Mesenteric fat pad (tissue), 1 donor: ENCODE measurements around the gene USP17L18. TPM values are rescaled to one million over a fixed set of nuclear protein-coding genes. Genes with fewer than 3 reads are reported as not detected.
"Not testable (repeated sequence)": the region's sequence is repeated elsewhere in the genome, so short reads cannot be mapped to it uniquely, and the experiment has no call there.

Source experiments
- DNase-seq: peaks from one replicate; pipeline ENCODE4 v3.0.0-alpha.2; 2020; ENCODE audit warnings: low spot score
- long read RNA-seq: library from polyadenylated mRNA; unstranded; transcript quantifications from one replicate; pipeline ENCODE4 v2.0.0, GENCODE V29; 2020
- total RNA-seq: library from RNA; stranded (reverse); fragmentation: NEBNext Ultra II Directional; extraction: Animal tissue kit (Norgen Biotek cat#: 25700); gene quantifications from one replicate; pipeline ENCODE4 v1.2.1, GENCODE V29; 2021
- donor health status: DM: yes; HTN: yes; CAD: no.

The USP17L18 gene, protein sequence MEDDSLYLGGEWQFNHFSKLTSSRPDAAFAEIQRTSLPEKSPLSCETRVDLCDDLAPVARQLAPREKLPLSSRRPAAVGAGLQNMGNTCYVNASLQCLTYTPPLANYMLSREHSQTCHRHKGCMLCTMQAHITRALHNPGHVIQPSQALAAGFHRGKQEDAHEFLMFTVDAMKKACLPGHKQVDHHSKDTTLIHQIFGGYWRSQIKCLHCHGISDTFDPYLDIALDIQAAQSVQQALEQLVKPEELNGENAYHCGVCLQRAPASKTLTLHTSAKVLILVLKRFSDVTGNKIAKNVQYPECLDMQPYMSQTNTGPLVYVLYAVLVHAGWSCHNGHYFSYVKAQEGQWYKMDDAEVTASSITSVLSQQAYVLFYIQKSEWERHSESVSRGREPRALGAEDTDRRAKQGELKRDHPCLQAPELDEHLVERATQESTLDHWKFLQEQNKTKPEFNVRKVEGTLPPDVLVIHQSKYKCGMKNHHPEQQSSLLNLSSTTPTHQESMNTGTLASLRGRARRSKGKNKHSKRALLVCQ
- total RNA-seq: not detected
- long read RNA-seq: 0 reads

DNA sequence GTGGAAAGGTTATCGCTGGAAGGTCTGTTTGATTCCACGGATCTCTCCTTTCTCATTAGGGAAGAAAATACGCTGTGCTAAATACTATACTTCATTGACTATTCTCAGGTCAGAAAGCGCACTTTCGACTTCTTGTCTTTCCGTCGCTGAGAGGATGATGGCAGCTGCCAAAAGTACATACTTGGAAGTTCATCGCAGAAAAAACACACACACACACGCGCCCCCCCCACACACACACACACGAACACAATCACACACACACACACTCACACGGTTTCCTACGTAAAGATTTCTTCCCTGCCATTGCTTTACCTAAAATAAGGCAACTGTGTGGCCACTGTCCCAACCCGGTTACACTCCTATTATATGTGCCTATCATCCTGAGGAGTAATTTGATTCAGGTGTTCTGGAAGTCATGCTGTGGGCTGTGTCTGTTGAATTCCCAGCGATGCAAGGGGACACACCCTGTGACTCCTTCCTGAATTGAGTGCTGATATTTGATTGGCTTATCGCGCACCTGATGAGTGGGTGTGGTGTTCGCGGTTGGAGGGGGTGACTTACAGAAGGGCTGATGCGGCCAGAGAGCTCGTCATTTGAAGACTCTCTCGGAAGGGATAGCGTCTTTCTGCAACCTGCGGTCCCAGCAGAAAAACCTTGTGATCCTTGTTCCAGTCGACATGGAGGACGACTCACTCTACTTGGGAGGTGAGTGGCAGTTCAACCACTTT is at the start of gene USP17L18:
TSS of gene USP17L18 (plus strand) at position 678 of the 728 bp plus-strand sequence. CDS start at position 678, 0 bp downstream.
- DNase-seq: peak; percentile 80

DNA sequence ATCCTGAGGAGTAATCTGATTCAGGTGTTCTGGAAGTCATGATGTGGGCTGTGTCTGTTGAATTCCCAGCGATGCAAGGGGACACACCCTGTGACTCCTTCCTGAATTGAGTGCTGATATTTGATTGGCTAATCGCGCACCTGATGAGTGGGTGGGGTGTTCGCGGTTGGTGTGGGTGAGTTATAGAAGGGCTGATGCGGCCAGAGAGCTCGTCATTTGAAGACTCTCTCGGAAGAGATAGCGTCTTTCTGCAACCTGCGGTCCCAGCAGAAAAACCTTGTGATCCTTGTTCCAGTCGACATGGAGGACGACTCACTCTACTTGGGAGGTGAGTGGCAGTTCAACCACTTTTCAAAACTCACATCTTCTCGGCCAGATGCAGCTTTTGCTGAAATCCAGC is 38.1 kb upstream of the USP17L18 start, which contains the start of gene USP17L10:
TSS of gene USP17L10 (plus strand) at position 301 of the 400 bp plus-strand sequence. CDS start at position 301, 0 bp downstream.
- DNase-seq: not testable (repeated sequence)

DNA sequence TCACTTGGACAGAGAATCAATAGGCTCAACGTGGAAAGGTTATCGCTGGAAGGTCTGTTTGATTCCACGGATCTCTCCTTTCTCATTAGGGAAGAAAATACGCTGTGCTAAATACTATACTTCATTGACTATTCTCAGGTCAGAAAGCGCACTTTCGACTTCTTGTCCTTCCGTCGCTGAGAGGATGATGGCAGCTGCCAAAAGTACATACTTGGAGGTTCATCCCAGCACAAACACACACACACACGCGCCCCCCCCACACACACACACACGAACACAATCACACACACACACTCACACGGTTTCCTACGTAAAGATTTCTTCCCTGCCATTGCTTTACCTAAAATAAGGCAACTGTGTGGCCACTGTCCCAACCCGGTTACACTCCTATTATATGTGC is 33.7 kb upstream of the USP17L18 start:
- DNase-seq: peak; percentile 81

DNA sequence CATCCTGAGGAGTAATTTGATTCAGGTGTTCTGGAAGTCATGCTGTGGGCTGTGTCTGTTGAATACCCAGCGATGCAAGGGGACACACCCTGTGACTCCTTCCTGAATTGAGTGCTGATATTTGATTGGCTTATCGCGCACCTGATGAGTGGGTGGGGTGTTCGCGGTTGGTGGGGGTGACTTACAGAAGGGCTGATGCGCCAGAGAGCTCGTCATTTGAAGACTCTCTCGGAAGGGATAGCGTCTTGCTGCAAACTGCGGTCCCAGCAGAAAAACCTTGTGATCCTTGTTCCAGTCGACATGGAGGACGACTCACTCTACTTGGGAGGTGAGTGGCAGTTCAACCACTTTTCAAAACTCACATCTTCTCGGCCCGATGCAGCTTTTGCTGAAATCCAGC is 33.3 kb upstream of the USP17L18 start, which contains the start of gene USP17L11:
TSS of gene USP17L11 (plus strand) at position 301 of the 400 bp plus-strand sequence. CDS start at position 301, 0 bp downstream.
- not testable (repeated sequence) for DNase-seq

DNA sequence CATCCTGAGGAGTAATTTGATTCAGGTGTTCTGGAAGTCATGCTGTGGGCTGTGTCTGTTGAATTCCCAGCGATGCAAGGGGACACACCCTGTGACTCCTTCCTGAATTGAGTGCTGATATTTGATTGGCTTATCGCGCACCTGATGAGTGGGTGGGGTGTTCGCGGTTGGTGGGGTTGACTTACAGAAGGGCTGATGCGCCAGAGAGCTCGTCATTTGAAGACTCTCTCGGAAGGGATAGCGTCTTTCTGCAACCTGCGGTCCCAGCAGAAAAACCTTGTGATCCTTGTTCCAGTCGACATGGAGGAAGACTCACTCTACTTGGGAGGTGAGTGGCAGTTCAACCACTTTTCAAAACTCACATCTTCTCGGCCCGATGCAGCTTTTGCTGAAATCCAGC is 28.6 kb upstream of the USP17L18 start, which contains the start of gene USP17L12:
TSS of gene USP17L12 (plus strand) at position 301 of the 400 bp plus-strand sequence. CDS start at position 301, 0 bp downstream.
- not testable (repeated sequence) for DNase-seq

DNA sequence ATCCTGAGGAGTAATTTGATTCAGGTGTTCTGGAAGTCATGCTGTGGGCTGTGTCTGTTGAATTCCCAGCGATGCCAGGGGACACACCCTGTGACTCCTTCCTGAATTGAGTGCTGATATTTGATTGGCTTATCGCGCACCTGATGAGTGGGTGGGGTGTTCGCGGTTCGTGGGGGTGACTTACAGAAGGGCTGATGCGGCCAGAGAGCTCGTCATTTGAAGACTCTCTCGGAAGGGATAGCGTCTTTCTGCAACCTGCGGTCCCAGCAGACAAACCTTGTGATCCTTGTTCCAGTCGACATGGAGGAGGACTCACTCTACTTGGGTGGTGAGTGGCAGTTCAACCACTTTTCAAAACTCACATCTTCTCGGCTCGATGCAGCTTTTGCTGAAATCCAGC is 23.8 kb upstream of the USP17L18 start, which contains the start of gene USP17L13:
TSS of gene USP17L13 (plus strand) at position 301 of the 400 bp plus-strand sequence. CDS start at position 301, 0 bp downstream.
- not testable (repeated sequence) for DNase-seq

DNA sequence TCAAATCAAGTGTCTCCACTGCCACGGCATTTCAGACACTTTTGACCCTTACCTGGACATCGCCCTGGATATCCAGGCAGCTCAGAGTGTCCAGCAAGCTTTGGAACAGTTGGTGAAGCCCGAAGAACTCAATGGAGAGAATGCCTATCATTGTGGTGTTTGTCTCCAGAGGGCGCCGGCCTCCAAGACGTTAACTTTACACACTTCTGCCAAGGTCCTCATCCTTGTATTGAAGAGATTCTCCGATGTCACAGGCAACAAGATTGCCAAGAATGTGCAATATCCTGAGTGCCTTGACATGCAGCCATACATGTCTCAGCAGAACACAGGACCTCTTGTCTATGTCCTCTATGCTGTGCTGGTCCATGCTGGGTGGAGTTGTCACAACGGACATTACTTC is 18.2 kb upstream of the USP17L18 start:
- DNase-seq: not testable (repeated sequence)

DNA sequence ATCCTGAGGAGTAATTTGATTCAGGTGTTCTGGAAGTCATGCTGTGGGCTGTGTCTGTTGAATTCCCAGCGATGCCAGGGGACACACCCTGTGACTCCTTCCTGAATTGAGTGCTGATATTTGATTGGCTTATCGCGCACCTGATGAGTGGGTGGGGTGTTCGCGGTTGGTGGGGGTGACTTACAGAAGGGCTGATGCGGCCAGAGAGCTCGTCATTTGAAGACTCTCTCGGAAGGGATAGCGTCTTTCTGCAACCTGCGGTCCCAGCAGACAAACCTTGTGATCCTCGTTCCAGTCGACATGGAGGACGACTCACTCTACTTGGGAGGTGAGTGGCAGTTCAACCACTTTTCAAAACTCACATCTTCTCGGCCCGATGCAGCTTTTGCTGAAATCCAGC is 14.3 kb upstream of the USP17L18 start, which contains the start of gene USP17L15:
TSS of gene USP17L15 (plus strand) at position 301 of the 400 bp plus-strand sequence. CDS start at position 301, 0 bp downstream.
- not testable (repeated sequence) for DNase-seq

DNA sequence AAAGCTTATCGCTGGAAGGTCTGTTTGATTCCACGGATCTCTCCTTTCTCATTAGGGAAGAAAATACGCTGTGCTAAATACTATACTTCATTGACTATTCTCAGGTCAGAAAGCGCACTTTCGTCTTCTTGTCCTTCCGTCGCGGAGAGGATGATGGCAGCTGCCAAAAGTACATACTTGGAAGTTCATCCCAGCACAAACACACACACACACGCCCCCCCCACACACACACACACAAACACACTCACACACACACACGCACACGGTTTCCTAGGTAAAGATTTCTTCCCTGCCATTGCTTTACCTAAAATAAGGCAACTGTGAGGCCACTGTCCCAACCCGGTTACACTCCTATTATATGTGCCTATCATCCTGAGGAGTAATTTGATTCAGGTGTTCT is 10.0 kb upstream of the USP17L18 start:
- DNase-seq: peak; percentile 64

DNA sequence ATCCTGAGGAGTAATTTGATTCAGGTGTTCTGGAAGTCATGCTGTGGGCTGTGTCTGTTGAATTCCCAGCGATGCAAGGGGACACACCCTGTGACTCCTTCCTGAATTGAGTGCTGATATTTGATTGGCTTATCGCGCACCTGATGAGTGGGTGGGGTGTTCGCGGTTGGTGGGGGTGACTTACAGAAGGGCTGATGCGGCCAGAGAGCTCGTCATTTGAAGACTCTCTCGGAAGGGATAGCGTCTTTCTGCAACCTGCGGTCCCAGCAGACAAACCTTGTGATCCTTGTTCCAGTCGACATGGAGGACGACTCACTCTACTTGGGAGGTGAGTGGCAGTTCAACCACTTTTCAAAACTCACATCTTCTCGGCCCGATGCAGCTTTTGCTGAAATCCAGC is 4.9 kb upstream of the USP17L18 start, which contains the start of gene USP17L17:
TSS of gene USP17L17 (plus strand) at position 301 of the 400 bp plus-strand sequence. CDS start at position 301, 0 bp downstream.
- DNase-seq: not testable (repeated sequence)

DNA sequence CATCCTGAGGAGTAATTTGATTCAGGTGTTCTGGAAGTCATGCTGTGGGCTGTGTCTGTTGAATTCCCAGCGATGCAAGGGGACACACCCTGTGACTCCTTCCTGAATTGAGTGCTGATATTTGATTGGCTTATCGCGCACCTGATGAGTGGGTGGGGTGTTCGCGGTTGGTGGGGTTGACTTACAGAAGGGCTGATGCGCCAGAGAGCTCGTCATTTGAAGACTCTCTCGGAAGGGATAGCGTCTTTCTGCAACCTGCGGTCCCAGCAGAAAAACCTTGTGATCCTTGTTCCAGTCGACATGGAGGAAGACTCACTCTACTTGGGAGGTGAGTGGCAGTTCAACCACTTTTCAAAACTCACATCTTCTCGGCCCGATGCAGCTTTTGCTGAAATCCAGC is 4.6 kb downstream of the USP17L18 start, which contains the start of gene USP17L19:
TSS of gene USP17L19 (plus strand) at position 301 of the 400 bp plus-strand sequence. CDS start at position 301, 0 bp downstream.
- not testable (repeated sequence) for DNase-seq

DNA sequence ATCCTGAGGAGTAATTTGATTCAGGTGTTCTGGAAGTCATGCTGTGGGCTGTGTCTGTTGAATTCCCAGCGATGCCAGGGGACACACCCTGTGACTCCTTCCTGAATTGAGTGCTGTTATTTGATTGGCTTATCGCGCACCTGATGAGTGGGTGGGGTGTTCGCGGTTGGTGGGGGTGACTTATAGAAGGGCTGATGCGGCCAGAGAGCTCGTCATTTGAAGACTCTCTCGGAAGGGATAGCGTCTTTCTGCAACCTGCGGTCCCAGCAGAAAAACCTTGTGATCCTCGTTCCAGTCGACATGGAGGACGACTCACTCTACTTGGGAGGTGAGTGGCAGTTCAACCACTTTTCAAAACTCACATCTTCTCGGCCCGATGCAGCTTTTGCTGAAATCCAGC is 9.4 kb downstream of the USP17L18 start, which contains the start of gene USP17L20:
TSS of gene USP17L20 (plus strand) at position 301 of the 400 bp plus-strand sequence. CDS start at position 301, 0 bp downstream.
- DNase-seq: not testable (repeated sequence)

DNA sequence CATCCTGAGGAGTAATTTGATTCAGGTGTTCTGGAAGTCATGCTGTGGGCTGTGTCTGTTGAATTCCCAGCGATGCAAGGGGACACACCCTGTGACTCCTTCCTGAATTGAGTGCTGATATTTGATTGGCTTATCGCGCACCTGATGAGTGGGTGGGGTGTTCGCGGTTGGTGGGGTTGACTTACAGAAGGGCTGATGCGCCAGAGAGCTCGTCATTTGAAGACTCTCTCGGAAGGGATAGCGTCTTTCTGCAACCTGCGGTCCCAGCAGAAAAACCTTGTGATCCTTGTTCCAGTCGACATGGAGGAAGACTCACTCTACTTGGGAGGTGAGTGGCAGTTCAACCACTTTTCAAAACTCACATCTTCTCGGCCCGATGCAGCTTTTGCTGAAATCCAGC is 14.1 kb downstream of the USP17L18 start, which contains the start of gene USP17L21:
TSS of gene USP17L21 (plus strand) at position 301 of the 400 bp plus-strand sequence. CDS start at position 301, 0 bp downstream.
- not testable (repeated sequence) for DNase-seq

DNA sequence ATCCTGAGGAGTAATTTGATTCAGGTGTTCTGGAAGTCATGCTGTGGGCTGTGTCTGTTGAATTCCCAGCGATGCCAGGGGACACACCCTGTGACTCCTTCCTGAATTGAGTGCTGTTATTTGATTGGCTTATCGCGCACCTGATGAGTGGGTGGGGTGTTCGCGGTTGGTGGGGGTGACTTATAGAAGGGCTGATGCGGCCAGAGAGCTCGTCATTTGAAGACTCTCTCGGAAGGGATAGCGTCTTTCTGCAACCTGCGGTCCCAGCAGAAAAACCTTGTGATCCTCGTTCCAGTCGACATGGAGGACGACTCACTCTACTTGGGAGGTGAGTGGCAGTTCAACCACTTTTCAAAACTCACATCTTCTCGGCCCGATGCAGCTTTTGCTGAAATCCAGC is 18.9 kb downstream of the USP17L18 start, which contains the start of gene USP17L22:
TSS of gene USP17L22 (plus strand) at position 301 of the 400 bp plus-strand sequence. CDS start at position 301, 0 bp downstream.
- not testable (repeated sequence) for DNase-seq

DNA sequence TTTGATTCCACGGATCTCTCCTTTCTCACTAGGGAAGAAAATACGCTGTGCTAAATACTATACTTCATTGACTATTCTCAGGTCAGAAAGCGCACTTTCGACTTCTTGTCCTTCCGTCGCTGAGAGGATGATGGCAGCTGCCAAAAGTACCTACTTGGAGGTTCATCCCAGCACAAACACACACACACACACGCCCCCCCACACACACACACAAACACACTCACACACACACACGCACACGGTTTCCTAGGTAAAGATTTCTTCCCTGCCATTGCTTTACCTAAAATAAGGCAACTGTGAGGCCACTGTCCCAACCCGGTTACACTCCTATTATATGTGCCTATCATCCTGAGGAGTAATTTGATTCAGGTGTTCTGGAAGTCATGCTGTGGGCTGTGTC is 23.3 kb downstream of the USP17L18 start:
- DNase-seq: peak; percentile 96

Other genes with a start within 250 kb of the USP17L18 start
- gene FAM90A26, start 78.2 kb upstream of the USP17L18 start, total RNA-seq: not detected
- gene USP17L10, start 38.0 kb upstream of the USP17L18 start, total RNA-seq: not detected
- not detected for gene USP17L11, start 33.2 kb upstream of the USP17L18 start, total RNA-seq
- not detected for gene USP17L12, start 28.5 kb upstream of the USP17L18 start, total RNA-seq
- not detected for gene USP17L13, start 23.7 kb upstream of the USP17L18 start, total RNA-seq
- not detected for gene USP17L15, start 14.2 kb upstream of the USP17L18 start, total RNA-seq
- not detected for gene USP17L17, start 4.8 kb upstream of the USP17L18 start, total RNA-seq
- gene USP17L19, start 4.7 kb downstream of the USP17L18 start, total RNA-seq: not detected
- gene USP17L20, start 9.5 kb downstream of the USP17L18 start, total RNA-seq: not detected
- gene USP17L21, start 14.2 kb downstream of the USP17L18 start, total RNA-seq: not detected
- not detected for gene USP17L22, start 19.0 kb downstream of the USP17L18 start, total RNA-seq
- gene USP17L24, start 76.5 kb downstream of the USP17L18 start, total RNA-seq: not detected
- gene USP17L25, start 81.3 kb downstream of the USP17L18 start, total RNA-seq: not detected
- gene USP17L26, start 86.0 kb downstream of the USP17L18 start, total RNA-seq: not detected
- gene USP17L5, start 90.8 kb downstream of the USP17L18 start, total RNA-seq: not detected
- not detected for gene USP17L27, start 95.5 kb downstream of the USP17L18 start, total RNA-seq
- not detected for gene USP17L28, start 100.3 kb downstream of the USP17L18 start, total RNA-seq
- gene USP17L29, start 105.0 kb downstream of the USP17L18 start, total RNA-seq: not detected
- gene USP17L30, start 114.5 kb downstream of the USP17L18 start, total RNA-seq: not detected
- not detected for gene DEFB131A, start 195.8 kb downstream of the USP17L18 start, total RNA-seq